HCT116 (cell line): ENCODE results near the gene CNKSR1.

Source experiments
- EGR1 ChIP-seq: IDR thresholded peaks from 2 replicates; pipeline ENCODE4 v1.6.1; 2012; ENCODE audit warnings: low read depth
- ELF1 ChIP-seq: IDR thresholded peaks from 2 replicates; pipeline ENCODE4 v1.6.1; 2012; ENCODE audit warnings: low read depth, borderline replicate concordance
- EZH2 ChIP-seq: fragments of 200-600 bp; sonication (generic); IDR thresholded peaks from 2 replicates; pipeline ENCODE4 v1.6.1; 2017; ENCODE audit warnings: antibody characterized with exemption, mixed run types
- FOSL1 ChIP-seq: IDR thresholded peaks from 2 replicates; pipeline ENCODE4 v1.6.1; 2012; ENCODE audit warnings: low read depth
- POLR2A ChIP-seq: IDR thresholded peaks from 2 replicates; pipeline ENCODE4 v1.7.0; 2011; ENCODE audit warnings: borderline replicate concordance; ENCODE audit not compliant: insufficient read depth, insufficient read length; ENCODE audit errors: extremely low read depth
- RAD21 ChIP-seq: IDR thresholded peaks from 2 replicates; pipeline ENCODE4 v1.6.1; 2012; ENCODE audit warnings: low read depth, mild to moderate bottlenecking
- ZNF274 ChIP-seq: fragments of 200-500 bp; sonication (Bioruptor generic); IDR thresholded peaks from 2 replicates; pipeline ENCODE4 v1.6.1; 2014; ENCODE audit warnings: mild to moderate bottlenecking, low read depth, low read length, inconsistent platforms
- TF ChIP-seq, protein P1 (sequence below), 3 experiments: fragments of 200-600 bp in 1 of 3; sonication (generic) in 1 of 3; IDR thresholded peaks in 2 of 3; conservative IDR thresholded peaks in 1 of 3; 2 replicates each; pipeline ENCODE4 v1.5.1; 2012 to 2017; ENCODE audit warnings: low read depth in 2 of 3, low read length in 2 of 3, antibody characterized with exemption in 1 of 3, borderline replicate concordance in 1 of 3, control low read depth in 1 of 3, mild to moderate bottlenecking in 1 of 3, mixed read lengths in 1 of 3, mixed run types in 1 of 3, moderate library complexity in 1 of 3; ENCODE audit not compliant: insufficient read depth in 1 of 3
- TF ChIP-seq, protein P2 (sequence below): IDR thresholded peaks from 2 replicates; pipeline ENCODE4 v1.6.1; 2012; ENCODE audit warnings: low read depth
- TF ChIP-seq, protein P3 (sequence below): IDR thresholded peaks from 2 replicates; pipeline ENCODE4 v1.6.1; 2012

DNA sequence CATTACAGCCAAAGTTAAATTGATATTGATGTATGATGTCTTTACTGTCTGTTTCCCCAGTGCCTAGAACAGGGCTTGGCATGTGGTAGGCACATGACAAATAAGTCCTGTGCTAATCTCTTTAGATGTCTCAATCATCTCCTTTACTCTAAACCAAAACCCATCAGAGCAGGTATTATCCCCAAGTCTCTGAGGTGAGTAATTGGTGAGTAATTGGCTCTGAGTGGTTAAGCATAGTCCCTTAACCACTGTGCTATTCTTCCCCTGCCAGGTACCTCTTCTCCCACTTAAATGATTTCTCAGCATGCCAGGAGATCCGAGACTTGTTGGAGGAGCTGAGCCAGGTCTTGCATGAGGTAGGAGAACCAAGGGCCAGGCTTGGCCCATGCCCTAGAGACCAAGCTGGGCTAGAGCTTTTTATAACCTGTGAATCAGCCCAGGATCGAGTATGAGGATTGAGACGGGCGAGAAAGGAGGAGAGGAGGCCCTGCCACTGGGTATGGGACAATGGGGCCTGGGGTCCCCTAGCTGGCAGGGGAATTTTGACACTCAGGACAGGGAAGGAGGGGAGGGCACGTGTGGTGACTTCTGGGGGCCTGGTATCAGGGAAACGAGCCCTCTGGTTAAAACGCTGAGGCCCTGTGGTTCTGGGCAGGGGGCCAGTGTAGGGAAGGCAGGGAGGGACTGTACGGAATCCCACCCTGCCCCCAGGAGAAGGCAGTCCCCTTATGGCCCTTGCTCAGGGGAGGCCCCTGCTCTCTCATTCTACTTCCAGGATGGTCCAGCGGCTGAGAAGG lies 4.5 kb downstream of the CNKSR1 start:
- TF ChIP-seq, protein P1, sequence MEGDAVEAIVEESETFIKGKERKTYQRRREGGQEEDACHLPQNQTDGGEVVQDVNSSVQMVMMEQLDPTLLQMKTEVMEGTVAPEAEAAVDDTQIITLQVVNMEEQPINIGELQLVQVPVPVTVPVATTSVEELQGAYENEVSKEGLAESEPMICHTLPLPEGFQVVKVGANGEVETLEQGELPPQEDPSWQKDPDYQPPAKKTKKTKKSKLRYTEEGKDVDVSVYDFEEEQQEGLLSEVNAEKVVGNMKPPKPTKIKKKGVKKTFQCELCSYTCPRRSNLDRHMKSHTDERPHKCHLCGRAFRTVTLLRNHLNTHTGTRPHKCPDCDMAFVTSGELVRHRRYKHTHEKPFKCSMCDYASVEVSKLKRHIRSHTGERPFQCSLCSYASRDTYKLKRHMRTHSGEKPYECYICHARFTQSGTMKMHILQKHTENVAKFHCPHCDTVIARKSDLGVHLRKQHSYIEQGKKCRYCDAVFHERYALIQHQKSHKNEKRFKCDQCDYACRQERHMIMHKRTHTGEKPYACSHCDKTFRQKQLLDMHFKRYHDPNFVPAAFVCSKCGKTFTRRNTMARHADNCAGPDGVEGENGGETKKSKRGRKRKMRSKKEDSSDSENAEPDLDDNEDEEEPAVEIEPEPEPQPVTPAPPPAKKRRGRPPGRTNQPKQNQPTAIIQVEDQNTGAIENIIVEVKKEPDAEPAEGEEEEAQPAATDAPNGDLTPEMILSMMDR (IDR thresholded peaks at IDR 0.05 in 2 of 3, conservative IDR thresholded peaks at IDR 0.05 in 1 of 3; ENCODE audit: borderline replicate concordance in 1 of 3, insufficient read depth in 1 of 3, low read depth in 2 of 3, low read length in 2 of 3) = no peak
- TF ChIP-seq EZH2 (no peak), EGR1 (no peak), RAD21 (no peak), POLR2A (no peak), FOSL1 (no peak), ZNF274 (no peak), ELF1 (no peak)
- TF ChIP-seq, protein P2, sequence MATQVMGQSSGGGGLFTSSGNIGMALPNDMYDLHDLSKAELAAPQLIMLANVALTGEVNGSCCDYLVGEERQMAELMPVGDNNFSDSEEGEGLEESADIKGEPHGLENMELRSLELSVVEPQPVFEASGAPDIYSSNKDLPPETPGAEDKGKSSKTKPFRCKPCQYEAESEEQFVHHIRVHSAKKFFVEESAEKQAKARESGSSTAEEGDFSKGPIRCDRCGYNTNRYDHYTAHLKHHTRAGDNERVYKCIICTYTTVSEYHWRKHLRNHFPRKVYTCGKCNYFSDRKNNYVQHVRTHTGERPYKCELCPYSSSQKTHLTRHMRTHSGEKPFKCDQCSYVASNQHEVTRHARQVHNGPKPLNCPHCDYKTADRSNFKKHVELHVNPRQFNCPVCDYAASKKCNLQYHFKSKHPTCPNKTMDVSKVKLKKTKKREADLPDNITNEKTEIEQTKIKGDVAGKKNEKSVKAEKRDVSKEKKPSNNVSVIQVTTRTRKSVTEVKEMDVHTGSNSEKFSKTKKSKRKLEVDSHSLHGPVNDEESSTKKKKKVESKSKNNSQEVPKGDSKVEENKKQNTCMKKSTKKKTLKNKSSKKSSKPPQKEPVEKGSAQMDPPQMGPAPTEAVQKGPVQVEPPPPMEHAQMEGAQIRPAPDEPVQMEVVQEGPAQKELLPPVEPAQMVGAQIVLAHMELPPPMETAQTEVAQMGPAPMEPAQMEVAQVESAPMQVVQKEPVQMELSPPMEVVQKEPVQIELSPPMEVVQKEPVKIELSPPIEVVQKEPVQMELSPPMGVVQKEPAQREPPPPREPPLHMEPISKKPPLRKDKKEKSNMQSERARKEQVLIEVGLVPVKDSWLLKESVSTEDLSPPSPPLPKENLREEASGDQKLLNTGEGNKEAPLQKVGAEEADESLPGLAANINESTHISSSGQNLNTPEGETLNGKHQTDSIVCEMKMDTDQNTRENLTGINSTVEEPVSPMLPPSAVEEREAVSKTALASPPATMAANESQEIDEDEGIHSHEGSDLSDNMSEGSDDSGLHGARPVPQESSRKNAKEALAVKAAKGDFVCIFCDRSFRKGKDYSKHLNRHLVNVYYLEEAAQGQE = no peak
- TF ChIP-seq, protein P3, sequence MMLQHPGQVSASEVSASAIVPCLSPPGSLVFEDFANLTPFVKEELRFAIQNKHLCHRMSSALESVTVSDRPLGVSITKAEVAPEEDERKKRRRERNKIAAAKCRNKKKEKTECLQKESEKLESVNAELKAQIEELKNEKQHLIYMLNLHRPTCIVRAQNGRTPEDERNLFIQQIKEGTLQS = no peak
